22Rv1 (cell line): ENCODE data around the gene TCAP.

Source experiments
- H3K27ac ChIP-seq: fragments of 450-650 bp; 2 replicates; pipeline ENCODE4 v1.5.1; 2017
- ZFX ChIP-seq: fragments of 450-650 bp; IDR thresholded peaks from 2 replicates; pipeline ENCODE4 v1.6.1; 2017; ENCODE audit warnings: antibody characterized with exemption, borderline replicate concordance
- TF ChIP-seq, protein P1 (sequence below): fragments of 450-650 bp; IDR thresholded peaks from 2 replicates; pipeline ENCODE4 v1.5.1; 2017; ENCODE audit warnings: mild to moderate bottlenecking

Gene TCAP

DNA sequence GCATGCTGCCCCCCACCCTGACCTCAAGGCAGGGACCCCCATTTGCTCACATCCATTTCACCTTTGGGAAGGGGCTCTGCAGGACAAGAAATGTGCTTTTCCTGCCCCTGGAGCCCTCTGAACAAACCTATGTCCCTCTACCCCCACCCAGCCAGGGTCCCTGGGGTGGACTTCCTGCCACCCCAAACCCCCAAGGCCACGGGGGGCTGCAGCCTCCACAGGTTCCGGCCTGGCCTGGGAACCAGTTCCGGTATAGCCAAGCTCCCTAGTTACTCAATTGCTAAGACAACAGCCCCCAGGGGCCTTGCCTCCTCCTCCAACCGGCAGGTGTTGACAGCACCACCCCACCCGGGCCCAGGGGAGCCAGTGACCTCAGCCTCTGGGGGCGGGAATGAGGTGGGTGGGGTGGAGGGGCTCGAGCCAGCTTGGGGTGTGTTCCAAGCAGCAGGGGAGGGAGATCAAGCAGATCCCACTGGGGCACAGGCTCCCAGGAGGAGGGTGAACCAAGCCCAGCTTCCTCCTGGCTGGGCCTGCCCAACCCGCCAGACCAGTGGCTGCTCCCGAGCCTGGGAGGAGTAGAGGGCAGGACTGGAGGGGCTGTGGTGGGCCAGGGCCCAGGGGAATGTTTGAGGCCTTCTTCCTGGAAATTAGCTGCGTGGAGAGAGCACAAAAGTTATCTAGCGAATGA lies 9.7 kb downstream of the TCAP start:
- peak overlapping the region; percentile 57 for H3K27ac ChIP-seq
- TF ChIP-seq, protein P1, sequence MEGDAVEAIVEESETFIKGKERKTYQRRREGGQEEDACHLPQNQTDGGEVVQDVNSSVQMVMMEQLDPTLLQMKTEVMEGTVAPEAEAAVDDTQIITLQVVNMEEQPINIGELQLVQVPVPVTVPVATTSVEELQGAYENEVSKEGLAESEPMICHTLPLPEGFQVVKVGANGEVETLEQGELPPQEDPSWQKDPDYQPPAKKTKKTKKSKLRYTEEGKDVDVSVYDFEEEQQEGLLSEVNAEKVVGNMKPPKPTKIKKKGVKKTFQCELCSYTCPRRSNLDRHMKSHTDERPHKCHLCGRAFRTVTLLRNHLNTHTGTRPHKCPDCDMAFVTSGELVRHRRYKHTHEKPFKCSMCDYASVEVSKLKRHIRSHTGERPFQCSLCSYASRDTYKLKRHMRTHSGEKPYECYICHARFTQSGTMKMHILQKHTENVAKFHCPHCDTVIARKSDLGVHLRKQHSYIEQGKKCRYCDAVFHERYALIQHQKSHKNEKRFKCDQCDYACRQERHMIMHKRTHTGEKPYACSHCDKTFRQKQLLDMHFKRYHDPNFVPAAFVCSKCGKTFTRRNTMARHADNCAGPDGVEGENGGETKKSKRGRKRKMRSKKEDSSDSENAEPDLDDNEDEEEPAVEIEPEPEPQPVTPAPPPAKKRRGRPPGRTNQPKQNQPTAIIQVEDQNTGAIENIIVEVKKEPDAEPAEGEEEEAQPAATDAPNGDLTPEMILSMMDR = no peak
- no peak for TF ChIP-seq ZFX

GRCh38 chr17:39675390-39676082 lies 10.4 kb downstream of the TCAP start:
- TF ChIP-seq, protein P1 = no peak
- TF ChIP-seq ZFX = no peak
- H3K27ac ChIP-seq = peak overlapping the region; percentile 57

DNA sequence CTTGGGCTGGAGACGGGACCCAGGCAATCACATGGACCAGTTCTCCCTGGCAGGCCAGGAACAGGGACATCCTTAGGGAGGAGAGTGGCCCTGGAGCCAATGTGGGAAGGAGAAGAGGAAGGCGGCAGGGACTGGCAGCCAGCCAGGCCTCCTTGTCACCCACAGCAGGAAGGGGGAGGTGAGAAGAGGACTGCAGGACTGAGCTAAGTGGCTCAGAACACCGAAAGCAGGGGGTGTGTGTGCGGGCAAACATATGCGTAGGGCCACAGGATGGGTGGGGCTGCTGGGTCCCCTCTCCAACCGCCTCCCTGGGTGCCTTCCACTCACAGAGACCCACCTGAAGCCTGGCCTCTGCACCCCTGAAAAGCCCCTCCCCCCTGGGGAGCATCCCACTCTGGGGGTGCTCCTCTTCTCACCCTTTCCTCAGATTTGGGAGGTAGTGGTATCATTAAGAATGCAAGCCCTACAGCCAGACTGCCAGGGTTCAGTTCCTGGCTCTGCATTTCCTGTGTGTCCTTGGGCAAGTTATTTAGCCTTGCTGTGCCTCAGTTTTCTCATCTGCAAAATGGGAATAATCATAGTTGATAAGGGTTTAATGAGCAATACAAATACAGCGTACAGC lies 11.2 kb downstream of the TCAP start:
- peak overlapping the region; percentile 57 for H3K27ac ChIP-seq
- no peak for TF ChIP-seq ZFX

DNA sequence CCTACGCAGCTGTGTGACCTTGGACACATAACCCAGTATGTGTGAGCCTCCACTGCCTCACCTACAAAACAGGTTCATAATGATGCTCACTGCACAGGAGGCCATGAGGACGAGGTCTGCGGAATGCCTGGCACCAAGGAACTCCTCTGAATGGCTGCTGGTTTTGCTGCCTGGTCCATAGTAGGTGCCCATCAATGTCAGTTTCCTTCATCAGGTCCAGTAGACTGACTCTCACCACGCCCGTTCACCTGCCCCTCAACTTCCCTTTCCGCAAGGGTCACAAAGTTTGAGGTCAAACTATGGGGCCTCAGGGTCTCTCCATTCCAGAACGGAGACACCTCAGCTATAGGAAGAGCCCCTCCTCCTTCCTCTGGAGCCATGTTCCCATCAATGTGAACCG lies 11.9 kb downstream of the TCAP start:
- no peak for TF ChIP-seq ZFX

DNA sequence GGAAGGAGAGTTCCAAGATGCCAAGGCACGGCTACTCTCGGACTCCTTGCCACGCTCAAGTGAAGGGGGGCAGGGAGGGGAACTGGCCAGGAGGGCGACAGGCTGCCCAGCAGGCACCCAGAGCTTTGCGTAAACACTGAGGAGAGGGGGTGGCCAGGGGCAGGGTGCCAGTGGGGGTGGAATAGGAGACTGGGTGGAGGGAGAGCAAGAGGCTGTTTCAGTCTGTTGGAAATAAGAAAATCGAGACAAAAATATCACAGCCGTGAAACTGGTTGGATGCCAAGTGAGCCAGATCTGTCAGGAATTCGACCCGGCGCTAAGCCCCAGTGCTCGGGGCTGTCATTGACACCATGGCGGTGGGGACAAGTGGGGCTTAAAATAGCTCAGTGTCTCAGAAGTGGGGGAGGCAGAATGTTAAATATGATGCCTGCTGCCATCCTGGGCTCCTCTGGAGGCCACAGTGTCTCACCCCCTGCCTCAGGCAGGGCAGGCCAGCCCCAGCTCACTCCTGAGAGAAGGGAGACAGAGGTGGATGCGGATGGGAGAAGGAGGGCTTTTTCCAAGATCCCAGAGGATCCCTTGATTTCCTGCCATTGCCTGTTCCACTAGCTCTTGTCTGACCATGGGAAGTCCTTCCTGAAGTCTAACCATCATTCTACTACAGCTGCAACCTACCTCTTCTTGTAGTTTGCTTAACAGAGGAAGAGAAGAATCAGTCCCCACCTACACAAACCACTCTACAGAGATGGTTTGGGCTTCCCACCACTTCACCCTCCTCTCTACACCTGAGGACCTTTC lies 12.6 kb downstream of the TCAP start:
- no peak overlapping the region for H3K27ac ChIP-seq
- TF ChIP-seq ZFX = no peak
- TF ChIP-seq, protein P1 = no peak

More for the DNA sequence above, 11.9 kb downstream of the TCAP start:
- H3K27ac ChIP-seq = no peak overlapping the region

DNA sequence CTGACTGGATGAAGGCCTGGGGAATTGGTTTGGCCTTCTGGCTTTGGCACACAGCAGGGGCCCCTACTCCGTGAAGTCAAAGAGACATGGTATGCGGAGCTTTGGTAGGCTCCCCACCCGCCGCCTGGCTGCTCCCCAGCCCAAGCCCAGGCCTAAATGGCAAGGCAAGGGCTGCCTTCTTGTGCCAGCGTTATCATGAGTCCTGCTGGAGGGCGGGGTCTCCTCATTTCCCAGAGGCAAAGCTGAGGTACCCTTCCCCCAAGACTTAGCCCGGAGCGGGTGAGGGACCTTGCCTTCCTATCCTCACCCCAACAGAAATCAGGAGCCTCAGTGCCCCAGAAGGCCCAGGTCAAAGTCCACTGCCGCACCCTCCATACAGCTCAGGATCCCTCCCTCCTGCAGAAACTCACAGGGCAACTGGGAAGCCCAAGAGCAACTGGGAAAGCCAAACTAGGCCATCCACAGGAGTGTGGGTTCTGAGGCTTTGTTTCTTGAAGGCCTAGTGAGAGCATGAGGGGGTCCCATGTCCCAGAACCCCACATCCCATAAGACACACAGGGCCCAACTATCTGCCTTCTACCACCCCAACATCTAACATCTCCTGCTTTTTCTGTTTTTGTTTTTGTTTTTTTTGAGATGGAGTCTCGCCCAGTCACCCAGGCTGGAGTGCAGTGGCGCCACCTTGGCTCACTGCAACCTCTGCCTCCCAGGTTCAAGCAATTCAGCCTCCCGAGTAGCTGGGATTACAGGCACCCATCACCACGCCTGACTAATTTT lies 13.4 kb downstream of the TCAP start:
- no peak for TF ChIP-seq ZFX
- TF ChIP-seq, protein P1 = peak; percentile 16; the same call in 1 of the 2 replicates
- no peak overlapping the region for H3K27ac ChIP-seq

GRCh38 chr17:39679521-39680192 lies 14.5 kb downstream of the TCAP start:
- no peak for TF ChIP-seq ZFX
- TF ChIP-seq, protein P1 = no peak

More at GRCh38 chr17:39679521-39680192, 14.5 kb downstream of the TCAP start:
- H3K27ac ChIP-seq = no peak overlapping the region
